RWPE1 (cell line): Measurements from ENCODE around the gene MVB12A.

Source experiments
- CTCF ChIA-PET: fragments of 350-600 bp; sonication (Branson Sonifier 250); formaldehyde crosslinking; extraction: SDS; loops from one replicate; lab custom pipeline; 2021; lab: Yijun Ruan, JAX
- POLR2A ChIA-PET: fragments of 400-600 bp; formaldehyde crosslinking; extraction: SDS; loops from one replicate; lab custom pipeline; 2020; ENCODE audit warnings: antibody characterized with exemption; ENCODE audit not compliant: low non-redundant PET; lab: Yijun Ruan, JAX
- DNase-seq: peaks from one replicate; pipeline ENCODE4 v3.0.0; 2012; ENCODE audit warnings: low spot score
- H3K27ac ChIP-seq: fragments of 450-650 bp; 2 replicates; pipeline ENCODE4 v1.5.1; 2017
- CTCF ChIP-seq: fragments of 450-650 bp; conservative IDR thresholded peaks from 2 replicates; pipeline ENCODE4 v1.5.1; 2017; ENCODE audit warnings: low read depth, mild to moderate bottlenecking

Gene MVB12A

GRCh38 chr19:17471410-17472125 is 51.7 kb downstream of the MVB12A start:
- TF ChIP-seq CTCF: no peak
- ChIA-PET CTCF (interaction anchor here (1.1 to 1.2 kb wide), 2 partner anchors 24 to 295 kb away, joined by 4 to 6 read pairs; no protein-coding TSS in a partner anchor), POLR2A (interaction anchor here (0.6 kb wide), 1 partner anchor 384 kb away, joined by 4 read pairs; no protein-coding TSS in a partner anchor)
- no peak for DNase-seq
- H3K27ac ChIP-seq: peak overlapping the region; percentile 99

GRCh38 chr19:17473041-17473440 is 53.2 kb downstream of the MVB12A start:
- ChIA-PET CTCF (interaction anchor here (1.3 kb wide), 1 partner anchor 23 kb away, joined by 3 read pairs; no protein-coding TSS in a partner anchor), POLR2A (no interaction called here)
- no peak for DNase-seq
- peak overlapping the region; percentile 99 for H3K27ac ChIP-seq
- TF ChIP-seq CTCF: no peak
